CD4-positive, alpha-beta T cell treated with Interleukin-4 for 4 hours (primary cell): Measurements from ENCODE around the gene PUSL1.
A peak's percentile ranks its signal among the peaks of the same experiment; 100 is the strongest.

Source experiments
- DNase-seq: peaks from one replicate; pipeline ENCODE4 v3.0.0-alpha.2; 2020

PUSL1 gene

GRCh38 chr1:1340791-1341548, 32.6 kb downstream of the PUSL1 start:
- no peak for DNase-seq

GRCh38 chr1:1341549-1342021, 33.2 kb downstream of the PUSL1 start:
- DNase-seq: no peak

- DNase-seq: no peak
These were observed 33.7 kb downstream of the PUSL1 start for GRCh38 chr1:1342061-1342562.

- no peak for DNase-seq
These were observed 34.3 kb downstream of the PUSL1 start for GRCh38 chr1:1342584-1343115.

- DNase-seq: no peak
These were observed 35.5 kb downstream of the PUSL1 start for GRCh38 chr1:1343811-1344421.

- DNase-seq: peak; percentile 69
These were observed 36.4 kb downstream of the PUSL1 start for GRCh38 chr1:1344655-1345361.

GRCh38 chr1:1345384-1345783, 37.0 kb downstream of the PUSL1 start:
- no peak for DNase-seq

- DNase-seq: no peak
These were observed 37.6 kb downstream of the PUSL1 start for GRCh38 chr1:1345860-1346500.

GRCh38 chr1:1346501-1346890, 38.1 kb downstream of the PUSL1 start:
- no peak for DNase-seq

- DNase-seq: no peak
These were observed 38.7 kb downstream of the PUSL1 start for GRCh38 chr1:1347026-1347595.

- DNase-seq: no peak
These were observed 39.4 kb downstream of the PUSL1 start for GRCh38 chr1:1347663-1348419.

GRCh38 chr1:1348420-1349255, 40.2 kb downstream of the PUSL1 start:
- DNase-seq: no peak

- peak; percentile 48 for DNase-seq
These were observed 41.0 kb downstream of the PUSL1 start, which contains the start of gene DVL1 for GRCh38 chr1:1349256-1350012. DVL1 (minus strand) TSS chr1:1349418; CDS start chr1:1349065, 353 bp downstream.

GRCh38 chr1:1351511-1352427, 43.4 kb downstream of the PUSL1 start:
- DNase-seq: no peak

GRCh38 chr1:1352786-1353388, 44.5 kb downstream of the PUSL1 start:
- no peak for DNase-seq

GRCh38 chr1:1353389-1354151, 45.2 kb downstream of the PUSL1 start:
- DNase-seq: no peak
